SK-N-SH (cell line): Measurements from ENCODE around the gene RASGRF2. TPM values are rescaled to one million over a fixed set of nuclear protein-coding genes. Genes with fewer than 3 reads are reported as not detected.

Experiments used
- CTCF ChIA-PET: fragments of 300-600, 350-600 bp; formaldehyde crosslinking; extraction: SDS; loops from one replicate; lab custom pipeline; 2021; lab: Yijun Ruan, JAX
- POLR2A ChIA-PET: fragments of 350-600 bp; sonication (Branson Sonifier 250); formaldehyde crosslinking; extraction: SDS; loops from one replicate; lab custom pipeline; 2020; ENCODE audit warnings: antibody characterized with exemption, inconsistent platforms; lab: Yijun Ruan, JAX
- DNase-seq: peaks from one replicate; pipeline ENCODE4 v3.0.0; 2012
- H2AFZ ChIP-seq: fragments of 200-600 bp; sonication (generic); 2 replicates; pipeline ENCODE4 v1.8.1; 2016; ENCODE audit warnings: antibody characterized with exemption, mild to moderate bottlenecking, low read depth
- H3F3A ChIP-seq: fragments of 200-600 bp; sonication (generic); replicated peaks from 2 replicates; pipeline ENCODE3; 2016; ENCODE audit warnings: antibody characterized with exemption, mild to moderate bottlenecking; ENCODE audit not compliant: insufficient read depth
- H3K27ac ChIP-seq, 2 experiments: fragments of 200-500 bp in 1 of 2; fragments of 200-600 bp in 1 of 2; sonication (Bioruptor generic) in 1 of 2; sonication (generic), shearing (Covaris generic) in 1 of 2; 2 replicates each; pipeline versions ENCODE4 v1.5.1 to v1.6.1; 2014 to 2016; ENCODE audit warnings: low read depth in 2 of 2, inconsistent platforms in 1 of 2, low read length in 1 of 2, mild to moderate bottlenecking in 1 of 2, mixed read lengths in 1 of 2
- H3K27me3 ChIP-seq: fragments of 200-600 bp; sonication (generic), shearing (Covaris generic); 2 replicates; pipeline ENCODE4 v1.6.1; 2016; ENCODE audit warnings: mixed run types; ENCODE audit not compliant: insufficient read depth
- H3K36me3 ChIP-seq, 2 experiments: fragments of 200-500 bp in 1 of 2; fragments of 200-600 bp in 1 of 2; sonication (Bioruptor generic) in 1 of 2; sonication (generic) in 1 of 2; replicated peaks in 1 of 2; 2 replicates each; pipeline versions ENCODE3 to v1.5.1; 2014 to 2016; ENCODE audit warnings: low read length in 1 of 2, mild to moderate bottlenecking in 1 of 2; ENCODE audit not compliant: insufficient read depth in 2 of 2, control insufficient read depth in 1 of 2
- H3K4me1 ChIP-seq, 2 experiments: fragments of 200-500 bp in 1 of 2; fragments of 200-600 bp in 1 of 2; sonication (Bioruptor generic) in 1 of 2; sonication (generic), shearing (Covaris generic) in 1 of 2; 2 replicates each; pipeline versions ENCODE4 v1.5.1 to v1.6.1; 2014 to 2016; ENCODE audit warnings: low read depth in 1 of 2, low read length in 1 of 2, mixed run types in 1 of 2; ENCODE audit not compliant: insufficient read depth in 2 of 2, control insufficient read depth in 1 of 2
- H3K4me2 ChIP-seq: fragments of 200-600 bp; sonication (generic), shearing (Covaris generic); 2 replicates; pipeline ENCODE4 v1.6.1; 2017; ENCODE audit warnings: mixed run types
- H3K4me3 ChIP-seq, 2 experiments: fragments of 200-500 bp in 1 of 2; fragments of 200-600 bp in 1 of 2; sonication (Bioruptor generic) in 1 of 2; sonication (generic), shearing (Covaris generic) in 1 of 2; 2 replicates each; pipeline versions ENCODE4 v1.5.1 to v1.8.1; 2014 to 2016; ENCODE audit warnings: low read depth in 2 of 2, inconsistent platforms in 1 of 2, low read length in 1 of 2, mild to moderate bottlenecking in 1 of 2, mixed read lengths in 1 of 2, moderate library complexity in 1 of 2
- H3K79me2 ChIP-seq: fragments of 200-600 bp; sonication (generic); 2 replicates; pipeline ENCODE4 v1.8.1; 2017; ENCODE audit warnings: mild to moderate bottlenecking; ENCODE audit not compliant: insufficient read depth
- H3K9ac ChIP-seq: fragments of 200-600 bp; sonication (generic); 2 replicates; pipeline ENCODE4 v1.6.1; 2017; ENCODE audit warnings: mixed run types
- H3K9me2 ChIP-seq: fragments of 200-600 bp; sonication (generic); 2 replicates; pipeline ENCODE4 v1.6.1; 2017; ENCODE audit warnings: mixed run types
- H3K9me3 ChIP-seq: fragments of 200-600 bp; sonication (generic); 2 replicates; pipeline ENCODE4 v1.6.1; 2017; ENCODE audit warnings: mixed run types, mild to moderate bottlenecking, moderate library complexity
- H4K20me1 ChIP-seq: fragments of 200-600 bp; sonication (generic); 2 replicates; pipeline ENCODE4 v1.6.1; 2017; ENCODE audit warnings: mild to moderate bottlenecking, mixed run types; ENCODE audit not compliant: insufficient read depth
- FOXJ3 ChIP-seq: sonication (generic); formaldehyde crosslinking; IDR thresholded peaks from 2 replicates; pipeline ENCODE4 v1.5.1; 2020; ENCODE audit warnings: mild to moderate bottlenecking, missing genetic modification reagents
- FOXM1 ChIP-seq: IDR thresholded peaks from 2 replicates; pipeline ENCODE4 v1.4.0; 2012; ENCODE audit warnings: low read depth, mild to moderate bottlenecking
- GABPA ChIP-seq: IDR thresholded peaks from 2 replicates; pipeline ENCODE4 v1.4.0; 2012; ENCODE audit warnings: low read depth, mild to moderate bottlenecking
- GATA2 ChIP-seq: sonication (generic); formaldehyde crosslinking; IDR thresholded peaks from 2 replicates; pipeline ENCODE4 v1.5.0; 2020; ENCODE audit warnings: mild to moderate bottlenecking, missing genetic modification reagents
- MEF2A ChIP-seq: IDR thresholded peaks from 2 replicates; pipeline ENCODE4 v1.4.0; 2012; ENCODE audit warnings: low read depth, borderline replicate concordance
- NFIC ChIP-seq: IDR thresholded peaks from 2 replicates; pipeline ENCODE4 v1.4.0; 2012; ENCODE audit warnings: borderline replicate concordance
- POLR2AphosphoS5 ChIP-seq: IDR thresholded peaks from 2 replicates; pipeline ENCODE4 v1.6.1; 2012; ENCODE audit warnings: low read depth, low read length
- RAD21 ChIP-seq: IDR thresholded peaks from 2 replicates; pipeline ENCODE4 v1.6.1; 2012; ENCODE audit warnings: mild to moderate bottlenecking, low read length
- RCOR1 ChIP-seq: fragments of 150-350 bp; IDR thresholded peaks from 2 replicates; pipeline ENCODE4 v1.6.1; 2017; ENCODE audit warnings: antibody characterized with exemption, low read length
- RXRA ChIP-seq: IDR thresholded peaks from 2 replicates; pipeline ENCODE4 v1.4.0; 2012; ENCODE audit warnings: low read depth, mild to moderate bottlenecking, borderline replicate concordance
- SMC3 ChIP-seq: IDR thresholded peaks from 2 replicates; pipeline ENCODE4 v1.6.1; 2012; ENCODE audit warnings: low read depth, low read length, improper control_type of control experiment
- TCF12 ChIP-seq: IDR thresholded peaks from 2 replicates; pipeline ENCODE4 v1.4.0; 2012
- WGBS: methylation state at CpG from one replicate; pipeline ENCODE4 v1.1.6; 2017; ENCODE audit warnings: low lambda C conversion rate; 5-methylcytosine and 5-hydroxymethylcytosine counted together
- polyA plus RNA-seq, 3 experiments: library from polyadenylated mRNA; depleted of rRNA; stranded (reverse); fragments of >200 nt; gene quantifications; 2 replicates each; pipeline ENCODE4 v1.2.3, GENCODE V29; 2012
- TF ChIP-seq, protein P1 (sequence below): IDR thresholded peaks from 2 replicates; pipeline ENCODE4 v1.4.0; 2012; ENCODE audit warnings: low read depth, borderline replicate concordance
- TF ChIP-seq, protein P2 (sequence below): IDR thresholded peaks from 2 replicates; pipeline ENCODE4; 2012
- TF ChIP-seq, protein P3 (sequence below): fragments of 150-350 bp; IDR thresholded peaks from 2 replicates; pipeline ENCODE4 v1.6.1; 2017; ENCODE audit warnings: antibody characterized with exemption, low read length, low read depth, borderline replicate concordance
- TF ChIP-seq, protein P4 (sequence below): fragments of 200-600 bp; sonication (generic); IDR thresholded peaks from 2 replicates; pipeline ENCODE4 v1.6.1; 2017; ENCODE audit warnings: antibody characterized with exemption, mild to moderate bottlenecking, moderate library complexity
- TF ChIP-seq, protein P5 (sequence below): IDR thresholded peaks from 2 replicates; pipeline ENCODE4 v1.4.0; 2012; ENCODE audit warnings: low read depth, borderline replicate concordance

The RASGRF2 gene
- polyA plus RNA-seq, 1 of the 3 experiments (the other 2 are of a cell fraction) = under 0.01 TPM

DNA sequence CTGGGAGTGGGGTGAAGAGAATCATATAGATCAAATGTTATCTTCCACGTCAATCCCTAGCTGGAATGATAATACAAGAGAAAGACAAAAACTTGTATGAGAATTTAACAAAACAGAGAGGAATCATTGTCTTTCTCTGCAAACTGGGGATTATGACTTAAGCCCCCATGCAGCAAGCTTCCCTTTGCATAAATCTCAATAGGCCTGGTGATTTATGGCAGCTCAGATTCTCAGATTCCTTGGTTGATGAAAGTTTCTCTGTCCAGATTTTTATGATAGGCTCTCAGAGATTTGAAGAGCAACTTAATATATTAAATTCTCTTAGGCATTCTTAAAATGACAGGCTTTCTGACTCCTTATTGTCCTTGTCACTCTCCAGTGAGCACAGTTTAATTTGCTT, 56.0 kb downstream of the RASGRF2 start:
- ChIA-PET CTCF (interaction anchor here (1.4 to 1.5 kb wide), 2 partner anchors 15 to 149 kb away, joined by 3 read pairs; no protein-coding TSS in a partner anchor), POLR2A (no interaction called here)
- no peaks in the 10 kb centered on the region for H3F3A ChIP-seq
- H2AFZ ChIP-seq = no peak overlapping the region
- TF ChIP-seq, protein P1, sequence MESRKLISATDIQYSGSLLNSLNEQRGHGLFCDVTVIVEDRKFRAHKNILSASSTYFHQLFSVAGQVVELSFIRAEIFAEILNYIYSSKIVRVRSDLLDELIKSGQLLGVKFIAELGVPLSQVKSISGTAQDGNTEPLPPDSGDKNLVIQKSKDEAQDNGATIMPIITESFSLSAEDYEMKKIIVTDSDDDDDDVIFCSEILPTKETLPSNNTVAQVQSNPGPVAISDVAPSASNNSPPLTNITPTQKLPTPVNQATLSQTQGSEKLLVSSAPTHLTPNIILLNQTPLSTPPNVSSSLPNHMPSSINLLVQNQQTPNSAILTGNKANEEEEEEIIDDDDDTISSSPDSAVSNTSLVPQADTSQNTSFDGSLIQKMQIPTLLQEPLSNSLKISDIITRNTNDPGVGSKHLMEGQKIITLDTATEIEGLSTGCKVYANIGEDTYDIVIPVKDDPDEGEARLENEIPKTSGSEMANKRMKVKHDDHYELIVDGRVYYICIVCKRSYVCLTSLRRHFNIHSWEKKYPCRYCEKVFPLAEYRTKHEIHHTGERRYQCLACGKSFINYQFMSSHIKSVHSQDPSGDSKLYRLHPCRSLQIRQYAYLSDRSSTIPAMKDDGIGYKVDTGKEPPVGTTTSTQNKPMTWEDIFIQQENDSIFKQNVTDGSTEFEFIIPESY = no peak
- TF ChIP-seq RAD21 = no peak
- TF ChIP-seq TCF12 = no peak
- no peak for TF ChIP-seq GABPA
- no peak for TF ChIP-seq NFIC
- no peak for TF ChIP-seq POLR2AphosphoS5
- TF ChIP-seq FOXJ3 (CRISPR knock-in tag) = no peak
- TF ChIP-seq, protein P2, sequence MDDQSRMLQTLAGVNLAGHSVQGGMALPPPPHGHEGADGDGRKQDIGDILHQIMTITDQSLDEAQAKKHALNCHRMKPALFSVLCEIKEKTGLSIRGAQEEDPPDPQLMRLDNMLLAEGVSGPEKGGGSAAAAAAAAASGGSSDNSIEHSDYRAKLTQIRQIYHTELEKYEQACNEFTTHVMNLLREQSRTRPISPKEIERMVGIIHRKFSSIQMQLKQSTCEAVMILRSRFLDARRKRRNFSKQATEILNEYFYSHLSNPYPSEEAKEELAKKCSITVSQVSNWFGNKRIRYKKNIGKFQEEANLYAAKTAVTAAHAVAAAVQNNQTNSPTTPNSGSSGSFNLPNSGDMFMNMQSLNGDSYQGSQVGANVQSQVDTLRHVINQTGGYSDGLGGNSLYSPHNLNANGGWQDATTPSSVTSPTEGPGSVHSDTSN = no peak
- no peak for TF ChIP-seq FOXM1
- no peak for TF ChIP-seq RCOR1
- no peak for TF ChIP-seq SMC3
- TF ChIP-seq, protein P3, sequence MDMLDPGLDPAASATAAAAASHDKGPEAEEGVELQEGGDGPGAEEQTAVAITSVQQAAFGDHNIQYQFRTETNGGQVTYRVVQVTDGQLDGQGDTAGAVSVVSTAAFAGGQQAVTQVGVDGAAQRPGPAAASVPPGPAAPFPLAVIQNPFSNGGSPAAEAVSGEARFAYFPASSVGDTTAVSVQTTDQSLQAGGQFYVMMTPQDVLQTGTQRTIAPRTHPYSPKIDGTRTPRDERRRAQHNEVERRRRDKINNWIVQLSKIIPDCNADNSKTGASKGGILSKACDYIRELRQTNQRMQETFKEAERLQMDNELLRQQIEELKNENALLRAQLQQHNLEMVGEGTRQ = no peak
- TF ChIP-seq, protein P4, sequence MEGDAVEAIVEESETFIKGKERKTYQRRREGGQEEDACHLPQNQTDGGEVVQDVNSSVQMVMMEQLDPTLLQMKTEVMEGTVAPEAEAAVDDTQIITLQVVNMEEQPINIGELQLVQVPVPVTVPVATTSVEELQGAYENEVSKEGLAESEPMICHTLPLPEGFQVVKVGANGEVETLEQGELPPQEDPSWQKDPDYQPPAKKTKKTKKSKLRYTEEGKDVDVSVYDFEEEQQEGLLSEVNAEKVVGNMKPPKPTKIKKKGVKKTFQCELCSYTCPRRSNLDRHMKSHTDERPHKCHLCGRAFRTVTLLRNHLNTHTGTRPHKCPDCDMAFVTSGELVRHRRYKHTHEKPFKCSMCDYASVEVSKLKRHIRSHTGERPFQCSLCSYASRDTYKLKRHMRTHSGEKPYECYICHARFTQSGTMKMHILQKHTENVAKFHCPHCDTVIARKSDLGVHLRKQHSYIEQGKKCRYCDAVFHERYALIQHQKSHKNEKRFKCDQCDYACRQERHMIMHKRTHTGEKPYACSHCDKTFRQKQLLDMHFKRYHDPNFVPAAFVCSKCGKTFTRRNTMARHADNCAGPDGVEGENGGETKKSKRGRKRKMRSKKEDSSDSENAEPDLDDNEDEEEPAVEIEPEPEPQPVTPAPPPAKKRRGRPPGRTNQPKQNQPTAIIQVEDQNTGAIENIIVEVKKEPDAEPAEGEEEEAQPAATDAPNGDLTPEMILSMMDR = no peak
- TF ChIP-seq GATA2 (CRISPR knock-in tag) = no peak
- TF ChIP-seq, protein P5, sequence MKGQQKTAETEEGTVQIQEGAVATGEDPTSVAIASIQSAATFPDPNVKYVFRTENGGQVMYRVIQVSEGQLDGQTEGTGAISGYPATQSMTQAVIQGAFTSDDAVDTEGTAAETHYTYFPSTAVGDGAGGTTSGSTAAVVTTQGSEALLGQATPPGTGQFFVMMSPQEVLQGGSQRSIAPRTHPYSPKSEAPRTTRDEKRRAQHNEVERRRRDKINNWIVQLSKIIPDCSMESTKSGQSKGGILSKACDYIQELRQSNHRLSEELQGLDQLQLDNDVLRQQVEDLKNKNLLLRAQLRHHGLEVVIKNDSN = no peak
- TF ChIP-seq RXRA = no peak
- TF ChIP-seq MEF2A = no peak
- H3K4me1 ChIP-seq = no peaks in the 10 kb centered on the region; a peak in 1 of 4 replicates
- H3K9me2 ChIP-seq = no peaks in the 10 kb centered on the region
- no peaks in the 10 kb centered on the region for H3K9me3 ChIP-seq
- DNase-seq = no peak
- H3K36me3 ChIP-seq = no peaks in the 10 kb centered on the region
- no peak overlapping the region for H3K27ac ChIP-seq
- no peak overlapping the region for H3K4me3 ChIP-seq
- 12% methylated on average over 1 of the region's 1 CpG for WGBS
- H3K79me2 ChIP-seq = no peaks in the 10 kb centered on the region
- H3K27me3 ChIP-seq = no peaks in the 10 kb centered on the region
- no peak overlapping the region for H3K9ac ChIP-seq
- no peaks in the 10 kb centered on the region for H4K20me1 ChIP-seq
- no peak overlapping the region for H3K4me2 ChIP-seq
